Measurements from ENCODE around the gene CCDC39.

CCDC39 gene

DNA sequence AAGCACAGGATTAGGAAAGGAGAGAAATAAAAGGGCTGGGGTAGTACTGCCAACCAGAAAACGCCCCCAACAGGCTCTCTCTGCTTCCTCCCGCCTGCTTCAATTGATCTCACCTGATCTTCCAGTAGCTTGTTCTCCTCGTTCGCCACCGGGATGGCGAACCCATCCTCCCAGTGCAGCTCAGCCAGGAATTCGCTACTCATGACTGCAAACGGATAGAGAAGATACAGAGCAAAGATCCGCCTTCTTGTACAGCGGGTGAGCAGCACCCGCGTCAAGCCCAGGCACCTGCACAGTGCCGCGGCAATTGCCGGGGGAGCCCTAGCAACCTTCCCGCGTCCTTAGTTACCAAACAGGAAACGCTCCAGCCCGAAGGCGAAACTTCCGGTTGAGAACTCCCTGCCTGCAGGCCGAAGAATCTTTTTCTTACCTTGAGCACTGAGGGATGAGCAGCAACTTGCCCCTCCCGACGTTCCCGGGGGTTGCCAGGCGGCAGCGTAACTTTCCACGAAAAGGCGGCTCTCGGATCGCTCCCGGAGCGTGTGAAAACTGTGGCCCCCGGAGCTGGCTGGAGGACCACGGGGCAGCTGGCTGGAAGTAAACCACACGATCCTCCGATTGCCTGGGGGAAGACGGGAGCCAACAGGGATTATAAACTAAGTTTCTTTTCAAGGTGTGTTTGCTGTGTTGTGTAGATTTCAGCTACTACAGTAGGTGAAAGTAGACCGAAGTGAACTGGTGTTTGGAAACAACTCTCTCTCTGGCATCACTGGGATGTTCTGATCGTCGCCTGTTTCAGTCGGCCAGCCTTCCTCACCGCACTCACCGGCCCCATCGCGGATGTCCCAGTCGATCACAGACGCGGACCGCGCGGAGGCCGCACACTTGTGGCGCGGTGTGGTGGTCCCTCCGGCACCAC, at the start of gene CCDC39:
Gene CCDC39 (minus strand): TSS at position 312 of the 919 bp plus-strand sequence. CDS start 109 bp downstream, at position 203.
- DNase-seq: peak; percentile 67

- no peak for DNase-seq
Measured at GRCh38 chr3:180720012-180720411, 40.7 kb upstream of the CCDC39 start.

DNA sequence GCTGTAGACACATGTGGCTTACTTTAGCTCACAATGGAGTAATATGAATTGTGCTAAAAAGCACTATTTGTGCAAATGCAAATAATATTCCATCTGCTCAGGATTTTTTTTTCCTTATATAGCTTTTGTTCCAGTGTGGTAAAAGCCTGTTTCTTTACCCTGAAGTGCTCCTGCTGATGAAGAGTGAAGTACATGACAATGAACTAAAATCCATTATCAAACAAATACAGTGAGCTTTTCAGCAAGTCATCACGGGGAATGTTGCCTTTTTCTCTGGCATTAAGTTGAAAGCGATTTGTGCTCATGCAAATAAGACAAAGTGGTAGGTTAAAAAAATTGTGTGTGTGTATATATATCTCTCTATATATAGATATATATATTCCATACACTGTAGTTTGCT, 28.6 kb upstream of the CCDC39 start:
- no peak for DNase-seq

DNA sequence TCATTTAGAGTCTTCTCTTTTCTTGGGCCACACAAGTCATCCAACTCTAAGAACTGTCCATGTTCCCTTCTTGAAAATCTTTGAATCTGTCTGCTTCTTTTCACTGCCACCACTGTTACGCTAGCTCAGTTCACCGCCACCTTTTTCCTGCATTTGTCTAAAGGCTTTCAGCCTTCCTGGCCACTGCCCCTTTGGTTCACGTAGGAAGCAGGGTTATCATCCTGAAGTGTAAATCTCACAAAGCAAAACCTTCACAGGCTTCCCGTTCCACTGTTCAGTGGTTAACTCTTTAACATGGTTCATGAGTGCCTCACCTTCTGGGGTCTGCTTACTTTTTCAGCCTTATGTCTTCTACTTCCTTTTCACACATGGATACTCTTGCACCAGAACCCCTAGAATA, 26.3 kb upstream of the CCDC39 start:
- DNase-seq: no peak

GRCh38 chr3:180704532-180704931, 25.2 kb upstream of the CCDC39 start:
- DNase-seq: no peak

DNA sequence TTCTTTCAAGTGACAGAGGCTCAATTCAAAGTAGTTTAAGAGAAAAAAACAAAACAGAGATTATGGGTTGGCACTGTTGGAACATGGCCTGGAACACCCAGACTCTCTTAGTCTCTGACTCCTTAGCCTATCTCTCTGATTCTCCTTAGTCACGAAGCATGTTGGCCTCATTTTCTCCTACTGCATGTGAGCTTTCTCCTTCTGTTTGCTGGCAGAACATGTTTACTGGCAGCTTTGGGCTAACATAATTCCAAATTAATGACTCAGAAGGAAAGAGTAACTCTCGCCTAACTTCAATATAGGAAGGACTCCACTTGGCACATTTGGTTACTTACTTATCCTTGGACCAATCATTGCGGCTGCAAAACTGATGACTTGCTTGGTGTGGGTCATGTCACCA, 21.7 kb upstream of the CCDC39 start:
- no peak for DNase-seq

- DNase-seq: no peak
Measured at GRCh38 chr3:180698760-180699270, 19.5 kb upstream of the CCDC39 start.

DNA sequence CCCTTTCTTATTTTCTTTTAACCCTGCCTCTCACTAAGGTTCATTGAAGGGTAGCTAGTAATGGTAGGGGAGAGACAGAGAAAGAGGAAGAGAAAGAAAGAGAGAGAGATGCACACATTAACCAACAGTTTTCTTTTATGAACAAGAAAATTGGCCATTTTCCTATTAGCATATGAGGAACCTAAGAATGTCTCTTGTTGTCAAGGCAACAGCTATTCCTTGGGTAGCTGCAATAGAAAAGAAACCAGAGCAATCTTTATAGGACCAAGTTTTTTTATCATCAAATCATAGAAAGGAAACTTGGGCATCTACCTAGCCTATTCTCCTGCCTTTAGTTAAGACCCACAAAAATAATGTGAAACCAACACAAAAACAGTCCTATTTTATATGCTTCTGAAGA, 15.0 kb upstream of the CCDC39 start:
- no peak for DNase-seq

GRCh38 chr3:180693656-180694055, 14.4 kb upstream of the CCDC39 start:
- DNase-seq: no peak

- DNase-seq: no peak
Measured at GRCh38 chr3:180690061-180690460, 10.8 kb upstream of the CCDC39 start.

DNA sequence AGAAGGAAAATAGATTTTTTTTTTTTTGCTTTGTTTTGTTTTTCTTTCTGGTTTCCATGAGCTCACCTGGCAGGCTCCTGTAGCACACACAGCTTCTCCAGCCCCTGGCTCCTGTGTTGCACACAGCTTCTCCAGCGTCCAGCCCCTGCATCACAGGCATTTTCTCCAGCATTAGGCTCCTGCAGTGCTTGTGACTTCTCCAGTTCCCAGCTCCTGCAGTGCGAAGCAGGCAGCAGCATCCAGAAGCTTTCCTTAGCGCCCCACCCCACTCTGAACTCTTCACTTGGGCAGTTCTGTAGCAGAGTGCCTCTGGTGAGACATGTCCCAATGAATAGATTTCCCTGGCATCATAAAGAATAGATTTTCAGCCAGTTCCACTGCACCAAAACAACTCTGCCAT, 5.5 kb upstream of the CCDC39 start:
- DNase-seq: no peak

DNA sequence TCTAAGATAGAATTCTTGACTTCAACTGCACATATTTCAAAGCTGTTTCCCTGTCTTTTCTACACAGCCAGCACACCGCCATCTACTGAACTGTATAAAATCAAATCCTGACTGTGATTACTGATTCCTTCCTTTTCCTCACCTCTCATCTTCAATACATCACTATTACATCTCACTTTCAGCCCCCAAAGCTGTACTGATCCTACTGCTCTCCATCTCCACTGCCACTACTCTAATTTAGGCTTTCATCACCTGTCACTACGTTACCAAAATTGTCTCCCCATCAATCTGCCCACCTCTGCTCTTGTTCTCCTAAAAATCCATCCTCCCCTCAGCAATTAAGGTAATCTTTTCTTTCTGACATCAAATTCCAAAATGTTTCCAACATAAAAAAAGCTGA, 4.5 kb upstream of the CCDC39 start:
- no peak for DNase-seq

- DNase-seq: peak; percentile 42
Measured at GRCh38 chr3:180680097-180680430, 775 bp upstream of the CCDC39 start.

DNA sequence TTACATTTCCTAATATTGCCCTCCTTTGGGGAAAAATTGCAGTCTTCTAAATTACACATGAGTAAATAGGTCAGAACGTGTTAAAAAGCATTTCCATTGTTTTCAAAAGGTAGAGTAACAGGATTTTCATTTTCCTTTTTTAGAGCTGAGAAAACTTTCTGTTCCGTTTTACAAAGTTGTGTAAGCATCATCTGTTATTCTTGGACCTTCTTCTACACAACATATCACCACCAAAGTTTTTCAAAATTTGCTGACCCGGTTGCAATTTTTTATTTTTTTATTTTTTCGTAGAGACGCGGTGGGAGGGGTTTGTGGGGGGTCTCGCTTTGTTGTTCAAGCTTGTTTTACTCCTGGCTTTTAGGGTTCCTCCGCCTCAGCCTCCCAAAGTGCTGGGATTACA, 1.1 kb downstream of the CCDC39 start:
- DNase-seq: no peak

DNA sequence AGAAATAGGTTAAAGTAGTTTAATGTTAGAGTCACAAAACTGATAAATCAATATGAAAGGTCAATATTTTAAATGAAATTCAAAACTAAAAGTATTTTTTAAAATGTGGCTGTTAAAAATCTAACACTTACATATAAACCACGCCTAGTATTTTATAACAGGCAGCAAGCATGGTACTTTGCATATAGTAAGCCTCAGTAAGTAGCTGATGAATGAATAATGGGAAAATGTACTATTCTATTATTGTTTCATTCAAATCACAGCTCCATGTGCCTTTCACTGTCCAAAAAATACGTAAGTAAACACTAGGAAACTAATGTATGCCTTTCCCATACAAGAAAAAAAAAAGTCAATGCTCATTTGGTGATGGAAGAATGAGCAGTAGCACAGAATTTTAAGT, 17.8 kb downstream of the CCDC39 start:
- no peak for DNase-seq

DNA sequence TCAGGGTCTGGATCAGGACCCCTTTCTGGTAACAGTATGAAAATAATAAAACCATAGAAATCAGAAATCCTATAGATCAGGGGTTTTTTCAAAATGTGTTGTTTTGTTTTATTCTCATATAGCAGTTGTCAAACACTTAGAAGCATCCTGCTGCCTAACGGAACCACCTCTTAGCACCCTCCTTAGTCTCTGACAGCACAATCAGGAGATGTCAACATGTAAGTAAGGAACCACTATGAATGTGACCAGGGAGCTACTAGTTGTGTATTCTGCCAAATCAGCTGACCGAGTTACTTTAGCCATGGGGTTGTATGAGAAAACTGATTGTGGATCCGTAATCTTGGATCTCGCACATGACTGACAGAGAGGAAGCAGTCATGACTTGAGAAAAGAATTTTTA, 22.2 kb downstream of the CCDC39 start:
- DNase-seq: no peak

GRCh38 chr3:180656406-180656805, 22.9 kb downstream of the CCDC39 start:
- no peak for DNase-seq

- DNase-seq: no peak
Measured at GRCh38 chr3:180646187-180646790, 33.0 kb downstream of the CCDC39 start.

DNA sequence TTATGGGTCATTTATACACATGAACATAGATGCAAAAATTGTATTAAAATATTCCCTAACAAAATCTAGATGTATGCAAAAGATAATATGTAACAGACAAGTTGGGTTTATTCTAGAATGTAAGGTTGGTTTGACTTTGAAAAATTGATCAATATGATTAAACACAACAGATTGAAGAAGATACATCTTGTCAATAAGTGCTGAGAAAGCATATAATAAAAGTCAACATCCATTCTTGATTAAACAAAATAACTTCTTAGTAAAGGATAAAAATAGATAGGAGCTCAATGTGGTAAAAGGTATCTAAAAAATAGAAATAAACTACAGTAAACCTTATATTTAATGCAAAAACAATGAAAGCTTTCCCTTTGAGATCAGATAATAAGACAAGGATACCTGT, 38.3 kb downstream of the CCDC39 start:
- no peak for DNase-seq

GRCh38 chr3:180633722-180634121, 45.6 kb downstream of the CCDC39 start:
- no peak for DNase-seq

DNA sequence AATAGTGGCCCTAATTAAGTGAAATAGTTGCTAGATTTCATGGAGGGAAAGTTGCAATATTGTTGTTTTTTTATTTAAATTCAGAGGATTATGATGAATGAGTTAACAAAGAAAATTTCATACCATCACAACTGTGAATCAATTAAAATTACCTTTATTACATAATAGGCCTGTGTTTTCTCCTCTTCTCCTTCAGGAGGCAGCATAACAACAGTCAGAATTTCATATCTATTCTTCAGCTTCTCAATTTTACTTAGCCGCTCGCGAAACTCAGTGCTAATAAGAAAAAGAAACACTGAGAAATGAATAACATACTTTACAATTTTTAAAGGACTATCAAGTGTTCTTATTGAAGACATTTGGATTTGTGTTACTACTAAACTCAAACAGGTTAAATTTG, 48.0 kb downstream of the CCDC39 start:
- DNase-seq: no peak

DNA sequence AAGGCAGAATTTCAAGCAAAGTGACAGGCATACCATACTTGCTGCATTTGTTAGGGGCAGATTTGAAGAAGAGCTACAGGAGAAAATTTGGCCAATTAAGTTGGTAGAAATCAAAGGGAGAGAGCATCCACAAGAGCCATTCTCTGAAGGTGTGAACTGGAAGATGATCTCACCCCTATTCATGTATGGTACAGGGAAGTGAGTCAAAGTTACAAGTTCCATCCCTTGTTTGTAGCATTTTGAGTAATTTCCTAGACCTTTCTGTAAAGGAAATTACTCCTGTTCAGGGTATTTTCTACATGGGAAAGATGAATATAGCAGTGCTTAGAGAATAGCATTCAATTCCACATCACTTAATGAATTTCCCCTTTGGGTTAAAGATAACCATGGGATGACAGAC, 48.9 kb downstream of the CCDC39 start:
- no peak for DNase-seq

DNA sequence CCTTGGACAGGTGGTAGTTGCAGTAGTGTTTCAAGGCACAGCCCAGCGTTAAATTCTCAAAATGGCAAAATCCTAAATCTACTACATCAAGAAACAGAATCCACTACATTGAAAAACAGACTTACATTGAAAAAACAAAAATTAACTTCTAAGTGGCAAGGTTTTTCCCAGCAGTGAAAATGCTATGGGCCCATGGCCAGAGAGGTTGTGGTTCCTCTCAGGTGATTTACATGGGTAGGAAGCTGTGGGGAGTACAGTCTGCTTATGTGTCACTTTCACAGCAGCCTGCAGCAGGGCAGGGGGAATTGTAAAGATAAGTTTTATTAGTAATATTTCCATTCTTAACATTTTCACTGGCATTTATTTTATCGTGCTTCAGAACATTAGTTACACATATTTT, 52.4 kb downstream of the CCDC39 start:
- no peak for DNase-seq

DNA sequence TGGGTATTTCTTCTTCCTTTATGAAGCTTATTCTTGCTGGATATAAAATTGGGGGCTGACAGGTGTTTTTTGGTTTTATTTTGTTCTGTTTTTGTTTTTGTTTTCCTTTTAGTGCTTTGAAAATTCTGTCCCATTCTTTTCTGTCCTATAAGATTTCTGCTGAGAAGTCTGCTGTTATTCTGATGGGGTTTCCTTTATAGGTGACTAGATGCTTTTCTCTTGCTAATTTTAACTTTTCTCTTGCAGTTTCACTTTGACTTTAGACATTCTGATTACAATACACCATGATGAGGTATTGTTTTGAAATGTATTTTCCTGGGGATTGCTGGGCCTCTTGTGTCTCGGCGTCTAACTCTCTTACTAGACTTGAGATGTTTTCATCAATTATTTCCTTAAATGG, 54.6 kb downstream of the CCDC39 start:
- DNase-seq: no peak

DNA sequence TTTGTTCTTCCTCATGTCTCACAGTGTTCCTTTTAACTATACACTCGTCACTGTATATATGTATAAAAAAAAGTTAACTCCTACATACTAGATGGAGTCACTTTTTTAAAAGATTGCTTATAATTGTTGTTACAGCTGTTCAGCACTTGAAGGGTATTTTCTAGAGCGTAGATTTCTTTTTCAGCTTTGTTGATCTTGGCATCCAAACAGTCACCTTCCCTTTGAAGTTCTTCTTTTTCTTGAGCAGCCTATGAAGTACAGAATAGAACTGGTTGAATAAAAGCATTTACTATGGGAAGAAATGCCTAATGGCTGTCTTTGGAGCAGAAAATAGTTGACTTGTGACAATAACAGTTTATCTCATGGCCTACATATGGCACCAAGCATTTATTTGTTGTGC, 59.6 kb downstream of the CCDC39 start:
- DNase-seq: no peak
